HepG2 (cell line): Measurements from ENCODE around the gene TCFL5. TPM values are rescaled to one million over a fixed set of nuclear protein-coding genes. Genes with fewer than 3 reads are reported as not detected.

Experiments used
- MAFG ChIP-seq: sonication (generic); formaldehyde crosslinking; IDR thresholded peaks from 2 replicates; pipeline ENCODE4 v1.5.1; 2020; ENCODE audit warnings: mild to moderate bottlenecking, missing genetic modification reagents
- ZBED4 ChIP-seq: sonication (generic); formaldehyde crosslinking; IDR thresholded peaks from 2 replicates; pipeline ENCODE4 v1.4.0; 2020; ENCODE audit warnings: missing genetic modification reagents, borderline replicate concordance
- ZNF260 ChIP-seq: sonication (generic); formaldehyde crosslinking; IDR thresholded peaks from 2 replicates; pipeline ENCODE4 v1.4.0; 2020; ENCODE audit warnings: missing genetic modification reagents, low read depth, mild to moderate bottlenecking, borderline replicate concordance
- ZNF329 ChIP-seq: sonication (generic); formaldehyde crosslinking; IDR thresholded peaks from 2 replicates; pipeline ENCODE4 v1.9.0; 2021; ENCODE audit warnings: low read depth, mild to moderate bottlenecking, missing genetic modification reagents
- ZNF367 ChIP-seq: sonication (generic); formaldehyde crosslinking; IDR thresholded peaks from 2 replicates; pipeline ENCODE4 v1.4.0; 2020; ENCODE audit warnings: missing genetic modification reagents, borderline replicate concordance
- ZNF460 ChIP-seq: sonication (generic); formaldehyde crosslinking; IDR thresholded peaks from 2 replicates; pipeline ENCODE4 v1.5.1; 2020; ENCODE audit warnings: missing genetic modification reagents, mild to moderate bottlenecking, borderline replicate concordance
- ZNF879 ChIP-seq: sonication (generic); formaldehyde crosslinking; IDR thresholded peaks from 2 replicates; pipeline ENCODE4 v1.8.1; 2023; ENCODE audit warnings: missing genetic modification reagents
- ZSCAN25 ChIP-seq: sonication (generic); formaldehyde crosslinking; IDR thresholded peaks from 2 replicates; pipeline ENCODE4 v1.8.0; 2022; ENCODE audit warnings: mild to moderate bottlenecking, missing genetic modification reagents
- polyA plus RNA-seq, 8 experiments: library from polyadenylated mRNA; depleted of rRNA in 3 of 8; stranded (reverse) in 7 of 8; unstranded in 1 of 8; fragments of >200 nt; fragmentation: Illumina TruSeq in 4 of 8; extraction: Trizol in 4 of 8; gene quantifications; 2 replicates each; pipeline versions ENCODE4 v1.2.1 to v1.2.3, GENCODE V29; 2011 to 2016; ENCODE audit warnings: low read depth in 4 of 8, missing spikeins in 1 of 8, mixed read lengths in 1 of 8; ENCODE audit not compliant: insufficient read depth in 1 of 8
- total RNA-seq, 5 experiments: library from RNA; depleted of rRNA; stranded (reverse); fragments of >200 nt; fragmentation: Illumina TruSeq; extraction: Trizol; gene quantifications; 2 replicates each; pipeline ENCODE4 v1.2.3, GENCODE V29; 2016; ENCODE audit warnings: low read depth in 1 of 5
- TF ChIP-seq, protein P1 (sequence below): IDR thresholded peaks from 2 replicates; pipeline ENCODE4 v1.6.1; 2018; ENCODE audit warnings: missing genetic modification reagents

The TCFL5 gene
- total and polyA plus RNA-seq, 2 of the 13 experiments (the other 11 are each of a cell fraction or from before 2014, with no cell fraction given), result 14.8 to 20.0 TPM

- TF ChIP-seq ZBED4, result no peak
- TF ChIP-seq MAFG, result no peak
- TF ChIP-seq, protein P1, sequence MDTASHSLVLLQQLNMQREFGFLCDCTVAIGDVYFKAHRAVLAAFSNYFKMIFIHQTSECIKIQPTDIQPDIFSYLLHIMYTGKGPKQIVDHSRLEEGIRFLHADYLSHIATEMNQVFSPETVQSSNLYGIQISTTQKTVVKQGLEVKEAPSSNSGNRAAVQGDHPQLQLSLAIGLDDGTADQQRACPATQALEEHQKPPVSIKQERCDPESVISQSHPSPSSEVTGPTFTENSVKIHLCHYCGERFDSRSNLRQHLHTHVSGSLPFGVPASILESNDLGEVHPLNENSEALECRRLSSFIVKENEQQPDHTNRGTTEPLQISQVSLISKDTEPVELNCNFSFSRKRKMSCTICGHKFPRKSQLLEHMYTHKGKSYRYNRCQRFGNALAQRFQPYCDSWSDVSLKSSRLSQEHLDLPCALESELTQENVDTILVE (CRISPR knock-in tag), result no peak
- TF ChIP-seq ZNF367, result no peak
- TF ChIP-seq ZSCAN25, result no peak
- no peak for TF ChIP-seq ZNF460 (CRISPR knock-in tag)
- TF ChIP-seq ZNF329 (CRISPR knock-in tag), result no peak
- 0 out of 2 replicates have a peak, but pooled peaks have one; percentile 26 for TF ChIP-seq ZNF260
- no peak for TF ChIP-seq ZNF879 (CRISPR knock-in tag)
- TF ChIP-seq, all 625 proteins: peak for 99
Measured at GRCh38 chr20:62793757-62794006, 67.9 kb downstream of the TCFL5 start (continued).
